Tibial nerve (tissue), 4 donors: Measurements from ENCODE around the gene NR2F2. TPM values are rescaled to one million over a fixed set of nuclear protein-coding genes. Genes with fewer than 3 reads are reported as not detected.

ENCODE experiments used
- DNase-seq, 2 donors: peaks; one replicate each; pipeline ENCODE4 v3.0.0-alpha.2; 2019; ENCODE audit warnings: low spot score in 2 of 2
- H3K27ac ChIP-seq, 4 donors: fragments of 200-600 bp; sonication (generic) in 3 of 4; one replicate each; pipeline ENCODE4 v1.5.1; 2017 to 2019; ENCODE audit warnings: mild to moderate bottlenecking in 1 of 4
- H3K27me3 ChIP-seq, 2 donors: fragments of 200-600 bp; sonication (generic) in 1 of 2; one replicate each; pipeline versions ENCODE4 v1.5.1 to v1.6.0; 2017 to 2019
- H3K36me3 ChIP-seq, 3 donors: fragments of 200-600 bp; sonication (generic); one replicate each; pipeline ENCODE4 v1.5.1; 2018 to 2019
- H3K4me1 ChIP-seq, 4 donors: fragments of 200-600 bp; sonication (generic) in 3 of 4; one replicate each; pipeline ENCODE4 v1.5.1; 2017 to 2019
- H3K4me3 ChIP-seq, 4 donors: fragments of 200-600 bp; sonication (generic) in 3 of 4; one replicate each; pipeline ENCODE4 v1.5.1; 2017 to 2019; ENCODE audit warnings: mild to moderate bottlenecking in 1 of 4, moderate library complexity in 1 of 4
- H3K9me3 ChIP-seq, 4 donors: fragments of 200-600 bp; sonication (generic) in 3 of 4; one replicate each; pipeline ENCODE4 v1.5.1; 2017 to 2019
- EP300 ChIP-seq, 2 donors: sonication (generic); formaldehyde crosslinking; IDR thresholded peaks; one replicate each; pipeline ENCODE4 v1.6.1; 2017; ENCODE audit warnings: antibody characterized with exemption in 2 of 2, mild to moderate bottlenecking in 1 of 2
- POLR2A ChIP-seq, 2 donors: fragments of 450-650 bp; IDR thresholded peaks; one replicate each; pipeline ENCODE4 v1.6.1; 2017; ENCODE audit warnings: antibody characterized with exemption in 2 of 2, mild to moderate bottlenecking in 2 of 2, moderate library complexity in 2 of 2
- WGBS, 2 donors: methylation state at CpG; one replicate each; pipeline ENCODE4 v1.1.5; 2018; 5-methylcytosine and 5-hydroxymethylcytosine counted together
- total RNA-seq, 4 donors: library from RNA; depleted of rRNA; stranded (reverse); fragments of >200 nt; gene quantifications; one replicate each; pipeline ENCODE4 v1.1.0, GENCODE V29; 2016
- TF ChIP-seq, protein P1 (sequence below), 5 experiments: fragments of 200-600 bp in 3 of 5; fragments of 450-650 bp in 2 of 5; sonication (generic) in 3 of 5; IDR thresholded peaks; one replicate each; pipeline ENCODE4 v1.5.1; 2016 to 2019; ENCODE audit warnings: antibody characterized with exemption in 5 of 5, mild to moderate bottlenecking in 3 of 5, moderate library complexity in 2 of 5

Gene NR2F2
- total RNA-seq, 4 donors from 2014 or later, result 70.8 to 129 (median 124) TPM

DNA sequence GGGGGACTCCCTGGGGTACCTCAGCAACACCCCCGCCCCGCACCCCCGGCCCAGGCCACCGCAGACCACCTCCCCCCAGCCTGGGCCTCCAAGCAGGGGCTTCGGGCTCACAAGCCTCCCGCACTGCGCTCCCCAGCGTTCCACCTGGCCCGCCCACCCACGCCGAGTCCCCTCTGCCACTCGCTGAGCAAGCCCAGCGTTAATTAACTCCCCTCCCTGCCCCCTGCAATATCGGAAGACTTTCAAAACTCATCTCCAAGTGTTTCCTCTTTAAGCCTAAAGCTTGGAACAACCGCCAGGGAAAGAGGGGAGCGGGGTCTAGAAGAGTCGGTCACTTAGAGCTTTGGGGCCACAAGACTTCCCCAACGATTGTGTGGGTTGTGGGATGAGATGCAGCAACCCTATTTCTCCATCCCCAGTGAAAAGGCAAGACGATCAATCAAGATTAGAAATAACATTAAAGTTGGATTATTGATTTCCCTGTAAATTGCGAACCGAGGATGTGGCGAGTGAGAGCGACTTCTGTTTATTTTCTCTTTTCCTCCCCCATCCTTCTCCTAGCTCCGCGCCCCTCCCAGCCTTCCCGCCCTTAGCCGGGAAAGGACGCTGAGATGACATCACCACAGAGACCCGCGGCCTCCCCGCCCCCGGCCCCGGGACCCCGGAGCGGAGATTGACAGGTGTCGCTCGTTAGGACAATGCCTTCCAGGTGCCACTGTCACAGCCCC lies 30.2 kb downstream of the NR2F2 start:
- TF ChIP-seq EP300 (IDR thresholded peaks at IDR 0.05) (peak in 1 of 2 donors; percentile 73), POLR2A (IDR thresholded peaks at IDR 0.05) (peak in 1 of 2 donors; percentile 43)
- TF ChIP-seq, protein P1, sequence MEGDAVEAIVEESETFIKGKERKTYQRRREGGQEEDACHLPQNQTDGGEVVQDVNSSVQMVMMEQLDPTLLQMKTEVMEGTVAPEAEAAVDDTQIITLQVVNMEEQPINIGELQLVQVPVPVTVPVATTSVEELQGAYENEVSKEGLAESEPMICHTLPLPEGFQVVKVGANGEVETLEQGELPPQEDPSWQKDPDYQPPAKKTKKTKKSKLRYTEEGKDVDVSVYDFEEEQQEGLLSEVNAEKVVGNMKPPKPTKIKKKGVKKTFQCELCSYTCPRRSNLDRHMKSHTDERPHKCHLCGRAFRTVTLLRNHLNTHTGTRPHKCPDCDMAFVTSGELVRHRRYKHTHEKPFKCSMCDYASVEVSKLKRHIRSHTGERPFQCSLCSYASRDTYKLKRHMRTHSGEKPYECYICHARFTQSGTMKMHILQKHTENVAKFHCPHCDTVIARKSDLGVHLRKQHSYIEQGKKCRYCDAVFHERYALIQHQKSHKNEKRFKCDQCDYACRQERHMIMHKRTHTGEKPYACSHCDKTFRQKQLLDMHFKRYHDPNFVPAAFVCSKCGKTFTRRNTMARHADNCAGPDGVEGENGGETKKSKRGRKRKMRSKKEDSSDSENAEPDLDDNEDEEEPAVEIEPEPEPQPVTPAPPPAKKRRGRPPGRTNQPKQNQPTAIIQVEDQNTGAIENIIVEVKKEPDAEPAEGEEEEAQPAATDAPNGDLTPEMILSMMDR (IDR thresholded peaks at IDR 0.05), result no peak
- H3K36me3 ChIP-seq, result no peaks in the 10 kb centered on the region
- peaks cover 0 to 4% of the 10 kb centered on the region in 2 donors for H3K27me3 ChIP-seq
- WGBS, 2 donors, result 10% methylated on average over 27 to 36 of the region's 37 CpGs
- peaks cover 0 to 62% (median 21%) of the 10 kb centered on the region in 4 donors for H3K4me1 ChIP-seq
- H3K9me3 ChIP-seq, result no peaks in the 10 kb centered on the region
- peak overlapping the region; percentile 95 to 100 (median 98) for H3K27ac ChIP-seq
- H3K4me3 ChIP-seq, result peak overlapping the region; percentile 42 to 75 (median 51)
- DNase-seq, result no peak

DNA sequence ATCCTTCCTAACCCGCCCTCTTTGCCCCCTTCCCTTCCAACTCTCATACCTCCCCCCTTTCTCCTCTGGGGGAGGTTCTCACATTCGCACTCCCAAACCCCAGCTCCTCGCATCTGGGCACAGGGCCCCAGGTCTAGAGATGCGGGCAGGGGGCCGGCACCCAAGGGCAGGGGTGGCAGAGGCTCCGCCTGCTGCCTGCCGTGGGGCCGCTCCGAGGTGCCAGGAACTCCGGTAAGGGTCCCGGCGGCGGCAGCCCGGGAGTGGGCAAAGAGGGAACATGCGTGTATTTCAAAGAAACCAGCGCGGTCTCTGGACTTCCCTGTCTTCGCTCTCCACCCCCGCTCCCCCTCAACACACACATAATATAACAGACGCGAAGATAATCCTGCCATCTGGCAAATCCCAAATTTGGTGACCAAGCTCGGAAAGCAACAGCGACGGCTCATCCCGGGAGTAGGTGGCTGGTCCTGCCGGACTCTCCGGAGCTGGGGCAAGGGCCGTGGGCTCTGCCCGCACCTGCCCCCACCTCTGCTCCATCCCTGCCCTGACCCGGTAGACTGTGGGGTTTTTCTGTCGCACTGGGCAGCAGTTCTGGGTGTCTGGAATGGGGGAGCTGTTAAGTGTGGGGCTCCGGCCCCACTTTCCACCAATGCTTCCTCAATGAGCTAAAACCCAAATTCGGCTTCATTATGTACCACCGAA lies 31.0 kb downstream of the NR2F2 start:
- Histone ChIP-seq H3K4me1 (peaks cover 0 to 55% (median 14%) of the 10 kb centered on the region in 4 donors), H3K27me3 (peaks cover 0 to 4% of the 10 kb centered on the region in 2 donors), H3K9me3 (no peaks in the 10 kb centered on the region), H3K4me3 (peak overlapping the region; percentile 42 to 75 (median 51)), H3K36me3 (no peaks in the 10 kb centered on the region), H3K27ac (peak overlapping the region; percentile 95 to 100 (median 98))
- 36 to 59% methylated on average over 34 of the region's 34 CpGs for WGBS, 2 donors
- TF ChIP-seq, protein P1 (IDR thresholded peaks at IDR 0.05), result no peak
- TF ChIP-seq POLR2A (IDR thresholded peaks at IDR 0.05), result peak in 1 of 2 donors; percentile 25
- TF ChIP-seq EP300 (IDR thresholded peaks at IDR 0.05), result no peak
- DNase-seq, result no peak

DNA sequence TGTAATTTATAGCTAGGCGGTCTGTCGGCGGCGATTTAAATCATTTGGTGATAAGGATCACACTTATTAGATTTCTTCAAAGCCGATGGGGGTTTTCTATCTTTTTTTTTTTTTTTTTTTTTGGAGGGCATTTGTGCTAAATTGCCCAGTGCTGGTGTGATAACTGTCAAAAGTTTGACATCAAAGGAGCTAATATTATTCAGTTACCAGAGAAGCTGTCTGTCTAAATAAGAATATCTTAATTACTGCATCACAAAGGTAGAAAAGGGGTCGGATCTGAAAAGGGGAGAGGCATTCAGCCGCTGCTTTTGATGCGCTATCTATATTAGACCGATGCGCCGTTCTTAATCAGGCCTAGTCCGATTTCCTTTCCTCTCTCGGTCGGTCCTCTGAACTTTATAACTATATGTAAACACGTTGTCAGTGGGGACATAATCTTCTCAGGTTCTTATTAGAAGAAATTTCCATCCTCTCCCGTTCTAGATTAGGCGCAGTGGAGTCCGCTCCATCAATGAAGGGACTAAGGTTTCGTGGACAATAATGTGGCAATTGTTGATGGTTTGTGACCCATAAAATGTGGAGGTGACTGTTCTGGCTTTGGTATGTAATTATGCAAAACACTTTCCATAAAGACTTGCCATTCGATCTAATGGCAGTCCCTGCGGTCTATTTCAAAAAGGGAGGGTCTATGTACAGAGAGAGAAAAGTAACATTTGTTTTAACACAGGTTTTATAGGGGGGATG lies 31.7 kb downstream of the NR2F2 start:
- Histone ChIP-seq H3K36me3 (no peaks in the 10 kb centered on the region), H3K4me1 (peaks cover 0 to 54% (median 13%) of the 10 kb centered on the region in 4 donors)
- WGBS, 2 donors, result 64 to 66% methylated on average over 21 of the region's 21 CpGs

DNA sequence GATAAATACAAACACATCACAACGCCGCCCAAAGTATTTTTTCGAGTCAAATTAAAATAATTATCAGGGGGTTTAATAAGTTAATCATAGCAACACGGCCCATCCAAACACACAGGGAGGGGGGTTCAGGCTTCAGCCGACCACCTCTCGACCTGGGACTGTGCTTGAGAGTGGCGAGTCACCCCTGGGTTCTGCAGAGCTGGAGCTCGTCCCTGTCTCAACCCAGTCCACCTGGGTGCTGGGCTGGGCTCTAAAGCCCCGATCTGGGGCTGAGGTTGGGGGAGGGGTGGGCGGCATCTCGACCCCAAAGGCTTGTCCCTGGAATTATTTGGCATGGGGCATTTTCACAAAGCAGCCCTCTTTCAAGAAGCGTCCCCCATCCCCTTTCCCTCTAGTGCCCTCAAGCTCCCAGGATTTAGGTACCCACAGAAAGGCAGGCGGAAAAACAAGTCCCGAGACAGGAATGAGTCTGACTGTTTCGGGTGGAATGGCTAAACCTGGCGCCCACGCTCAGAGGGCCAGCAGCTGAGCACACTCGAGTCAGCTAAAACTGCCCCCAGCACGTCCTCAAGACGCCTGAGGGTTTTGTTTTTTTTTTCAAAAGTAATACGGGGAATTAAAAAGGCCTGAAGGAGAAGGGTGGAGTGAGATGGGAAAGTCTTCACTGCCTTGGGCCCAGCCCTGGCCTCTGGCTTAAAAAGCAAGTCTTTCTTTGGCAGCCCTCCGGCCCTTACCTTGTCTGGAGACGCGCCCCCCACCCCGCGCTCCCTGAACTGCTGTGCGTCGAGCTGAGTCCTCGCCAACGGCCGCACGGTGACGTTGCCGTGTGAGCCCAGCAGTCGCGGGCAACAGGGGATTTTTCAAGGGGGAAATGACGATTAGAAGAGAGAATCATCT lies 32.5 kb downstream of the NR2F2 start:
- no peaks in the 10 kb centered on the region for H3K9me3 ChIP-seq
- H3K27me3 ChIP-seq, result peaks cover 0 to 4% of the 10 kb centered on the region in 2 donors
- TF ChIP-seq, protein P1 (IDR thresholded peaks at IDR 0.05), result no peak
- peak in 1 of 2 donors; percentile 17 for TF ChIP-seq EP300 (IDR thresholded peaks at IDR 0.05)
- DNase-seq, result no peak
- 48 to 49% methylated on average over 37 of the region's 37 CpGs for WGBS, 2 donors
- H3K27ac ChIP-seq, result peak overlapping the region; percentile 15 to 100 (median 82)
- peaks cover 0 to 60% (median 12%) of the 10 kb centered on the region in 4 donors for H3K4me1 ChIP-seq
- H3K4me3 ChIP-seq, result no peak overlapping the region
- H3K36me3 ChIP-seq, result no peaks in the 10 kb centered on the region

More for the DNA sequence above, 31.7 kb downstream of the NR2F2 start:
- Histone ChIP-seq H3K27me3 (peaks cover 0 to 4% of the 10 kb centered on the region in 2 donors), H3K27ac (peak overlapping the region; percentile 95 to 100 (median 98)), H3K9me3 (no peaks in the 10 kb centered on the region), H3K4me3 (peak overlapping the region in 1 of 4 donors; percentile 75)
- no peak for DNase-seq
- TF ChIP-seq POLR2A (IDR thresholded peaks at IDR 0.05) (no peak), EP300 (IDR thresholded peaks at IDR 0.05) (no peak)
- TF ChIP-seq, protein P1 (IDR thresholded peaks at IDR 0.05), result no peak
